Measurements from ENCODE around the gene TPSD1.

- no peak for TF ChIP-seq YY1 (IDR thresholded peaks at IDR 0.05; ENCODE audit: insufficient read depth, insufficient read length)
- TF ChIP-seq ZNF274 (IDR thresholded peaks at IDR 0.05; ENCODE audit: low read depth, low read length): no peak
Observed at GRCh38 chr16:1297018-1297696, 41.3 kb downstream of the TPSD1 start.
